GM12878 (cell line): ENCODE results near the gene COL4A2. TPM values are rescaled to one million over a fixed set of nuclear protein-coding genes. Genes with fewer than 3 reads are reported as not detected.

Experiments used
- ATAC-seq: fragments of 200-7000 bp; cut with Tn5 transposase; 3 replicates; pipeline ENCODE4 v1.9.1; 2020; ENCODE audit warnings: mild to moderate bottlenecking, moderate library complexity
- BruUV-seq: library from RNA; stranded (reverse); fragments of 400-500 nt; replicated peaks from 2 replicates; lab custom pipeline; 2021; lab: Mats Ljungman, UMichigan
- CTCF ChIA-PET: fragments of 300-600 bp; sonication (Branson Sonifier 250); formaldehyde crosslinking; extraction: SDS; loops from one replicate; lab custom pipeline; 2021; ENCODE audit warnings: inconsistent platforms; lab: Yijun Ruan, JAX
- POLR2A ChIA-PET: fragments of 350-600 bp; formaldehyde crosslinking; extraction: SDS; loops from one replicate; lab custom pipeline; 2021; ENCODE audit warnings: inconsistent platforms; lab: Charles Lee
- RAD21 ChIA-PET: fragments of 300-600 bp; sonication (Branson Sonifier 250); formaldehyde crosslinking; loops from one replicate; lab custom pipeline; 2023; ENCODE audit warnings: antibody characterized with exemption; ENCODE audit not compliant: unreplicated experiment; lab: Charles Lee
- SMC1A ChIA-PET: fragments of 300-600 bp; sonication (Branson Sonifier 250); formaldehyde crosslinking; loops from one replicate; lab custom pipeline; 2023; ENCODE audit not compliant: unreplicated experiment, uncharacterized antibody; lab: Charles Lee
- DNase-seq: peaks from one replicate; pipeline ENCODE4 v3.0.0-alpha.2; 2011; ENCODE audit warnings: low read depth, low spot score
- FAIRE-seq: peaks from 3 replicates; lab custom pipeline; 2011; peaks lifted over from hg19 to GRCh38; lab: Jason Lieb, UNC
- H2AFZ ChIP-seq: 2 replicates; pipeline ENCODE4 v1.6.0; 2011; ENCODE audit warnings: low read depth, low read length, control low read depth; ENCODE audit not compliant: control insufficient read depth
- H3K27ac ChIP-seq: 2 replicates; pipeline ENCODE4 v1.5.1; 2011; ENCODE audit warnings: control low read depth; ENCODE audit not compliant: control insufficient read depth, insufficient read depth
- H3K27me3 ChIP-seq, 2 experiments: replicated peaks in 1 of 2; 2 replicates each; pipeline versions ENCODE4 v1.6.0 to v1.6.1; 2011; ENCODE audit warnings: low read length in 1 of 2; ENCODE audit not compliant: control insufficient read depth in 2 of 2, insufficient read depth in 2 of 2
- H3K36me3 ChIP-seq, 2 experiments: 2 replicates each; pipeline ENCODE4 v1.5.1; 2011; ENCODE audit warnings: low read length in 1 of 2; ENCODE audit not compliant: control insufficient read depth in 2 of 2, insufficient read depth in 2 of 2
- H3K4me1 ChIP-seq: 2 replicates; pipeline ENCODE4 v1.6.1; 2011; ENCODE audit warnings: mild to moderate bottlenecking, low read length, moderate library complexity, mixed read lengths; ENCODE audit not compliant: control insufficient read depth, insufficient read depth
- H3K4me2 ChIP-seq: 2 replicates; pipeline ENCODE4 v1.6.0; 2011; ENCODE audit warnings: control low read depth; ENCODE audit not compliant: control insufficient read depth, insufficient read depth
- H3K4me3 ChIP-seq: fragments of 200-600 bp; sonication (generic); 2 replicates; pipeline ENCODE4 v1.5.1; 2016
- H3K79me2 ChIP-seq: 2 replicates; pipeline ENCODE4 v1.6.0; 2011; ENCODE audit warnings: low read length; ENCODE audit not compliant: control insufficient read depth, insufficient read depth
- H3K9ac ChIP-seq: 2 replicates; pipeline ENCODE4 v1.8.0; 2011; ENCODE audit warnings: low read length, control low read depth, mixed read lengths; ENCODE audit not compliant: control insufficient read depth, insufficient read depth
- H3K9me3 ChIP-seq: replicated peaks from 3 replicates; pipeline ENCODE4 v1.5.1; 2011; ENCODE audit warnings: mild to moderate bottlenecking, low read length; ENCODE audit not compliant: control insufficient read depth, insufficient read depth
- H4K20me1 ChIP-seq: 2 replicates; pipeline ENCODE4 v1.6.0; 2011; ENCODE audit not compliant: control insufficient read depth, insufficient read depth
- GATAD2B ChIP-seq: fragments of 450-650 bp; conservative IDR thresholded peaks from 2 replicates; pipeline ENCODE4 v1.6.1; 2017; ENCODE audit warnings: low read depth, mild to moderate bottlenecking, moderate library complexity
- KLF5 ChIP-seq: fragments of 450-650 bp; IDR thresholded peaks from 2 replicates; pipeline ENCODE4 v1.6.1; 2014; ENCODE audit warnings: mild to moderate bottlenecking; ENCODE audit not compliant: partially characterized antibody
- SMAD5 ChIP-seq: IDR thresholded peaks from 2 replicates; pipeline ENCODE4 v1.6.1; 2016; ENCODE audit warnings: antibody characterized with exemption, low read depth
- SPI1 ChIP-seq: IDR thresholded peaks from 2 replicates; pipeline ENCODE4 v1.6.1; 2011; ENCODE audit warnings: low read depth, mild to moderate bottlenecking, low read length, moderate library complexity, borderline replicate concordance; ENCODE audit not compliant: insufficient read depth
- SREBF1 ChIP-seq: IDR thresholded peaks from 2 replicates; pipeline ENCODE4 v1.6.1; 2012; ENCODE audit warnings: mild to moderate bottlenecking, low read length
- WGBS: methylation state at CpG from one replicate; pipeline ENCODE4 v1.1.6; 2016; ENCODE audit warnings: low lambda C conversion rate; ENCODE audit not compliant: insufficient replicate concordance, insufficient coverage; ENCODE audit errors: missing lambda C conversion rate; 5-methylcytosine and 5-hydroxymethylcytosine counted together
- in situ Hi-C: fragments of 300-500 bp; cut with MboI; formaldehyde crosslinking; loops from 9 replicates; pipeline ENCODE4 v1.14.3; 2018; ENCODE audit warnings: mixed read lengths
- intact Hi-C: fragments of 100-400 bp; cut with micrococcal nuclease; formaldehyde crosslinking; loops from one replicate; pipeline ENCODE4 v1.14.2; 2022; ENCODE audit not compliant: unreplicated experiment
- polyA plus RNA-seq, 11 experiments: library from polyadenylated mRNA; depleted of rRNA in 4 of 11; unstranded in 6 of 11; stranded (reverse) in 5 of 11; fragments of >200 nt; fragmentation: Nextera tagmentation in 4 of 11; fragmentation: Illumina TruSeq in 1 of 11; extraction: Ambion mirVana in 4 of 11; extraction: Trizol in 1 of 11; gene quantifications; 1 replicate in 1 of 11; 2 replicates in 10 of 11; pipeline versions ENCODE4 v1.2.1 to v1.2.3, GENCODE V29; 2011 to 2016; ENCODE audit warnings: inconsistent platforms in 2 of 11, missing spikeins in 2 of 11, low read depth in 1 of 11
- total RNA-seq, 4 experiments: library from RNA; depleted of rRNA in 3 of 4; stranded (reverse); fragments of >200 nt in 3 of 4; fragmentation: Illumina TruSeq in 1 of 4; extraction: Trizol in 1 of 4; gene quantifications; 2 replicates each; pipeline versions ENCODE4 v1.2.1 to v1.2.3, GENCODE V29; 2013 to 2021
- TF ChIP-seq, protein P1 (sequence below): fragments of 450-650 bp; formaldehyde crosslinking; IDR thresholded peaks from 2 replicates; pipeline ENCODE4 v1.5.0; 2022; ENCODE audit warnings: mild to moderate bottlenecking, missing genetic modification characterization
- TF ChIP-seq, protein P2 (sequence below), 3 experiments: IDR thresholded peaks in 2 of 3; conservative IDR thresholded peaks in 1 of 3; 2 replicates each; pipeline ENCODE4 v1.5.1; 2011; ENCODE audit warnings: low read depth in 3 of 3, low read length in 3 of 3, mild to moderate bottlenecking in 3 of 3, control low read depth in 2 of 3, moderate library complexity in 2 of 3, inconsistent platforms in 1 of 3, mixed read lengths in 1 of 3; ENCODE audit not compliant: control insufficient read depth in 2 of 3, insufficient read depth in 1 of 3; ENCODE audit errors: extremely low read depth in 1 of 3
- TF ChIP-seq, protein P3 (sequence below): IDR thresholded peaks from 2 replicates; pipeline ENCODE4 v1.6.1; 2012; ENCODE audit warnings: improper control_type of control experiment, low read depth, low read length; ENCODE audit not compliant: insufficient replicate concordance
- TF ChIP-seq, protein P4 (sequence below): fragments of 450-650 bp; IDR thresholded peaks from 2 replicates; pipeline ENCODE4 v1.6.1; 2017; ENCODE audit warnings: mild to moderate bottlenecking, low read depth, inconsistent platforms; ENCODE audit not compliant: poor library complexity, severe bottlenecking

The COL4A2 gene
- total and polyA plus RNA-seq, 10 of the 15 experiments (the other 5 are each of a cell fraction or from before 2014, with no cell fraction given) = 0.16 to 1.6 (median 0.62) TPM; not detected in 3

DNA sequence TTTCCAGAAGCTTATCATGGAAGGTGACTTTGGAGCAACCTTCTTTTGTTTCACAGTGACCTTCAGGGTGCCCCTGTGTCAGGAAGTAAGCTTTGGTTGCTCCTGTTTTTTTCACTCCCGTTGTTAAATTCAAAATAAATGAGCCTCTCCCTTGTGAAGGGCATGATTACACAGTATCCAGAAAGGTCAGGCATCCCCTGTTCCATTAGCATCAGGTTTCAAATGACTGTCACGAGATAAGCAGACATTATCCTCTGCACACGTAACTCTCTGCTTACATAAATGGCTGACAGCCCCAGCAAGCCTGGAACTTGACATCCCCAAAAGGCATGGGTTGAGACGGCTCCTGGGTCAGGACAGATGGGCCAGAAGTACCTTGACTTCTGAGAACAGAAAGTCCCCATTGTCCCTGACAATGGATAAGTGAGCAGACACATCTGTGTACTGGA, 202.4 kb downstream of the COL4A2 start:
- WGBS = 36% methylated on average over 4 of the region's 4 CpGs
- ChIA-PET SMC1A (interaction anchor here (1.4 kb wide), 1 partner anchor 44 kb away, joined by 3 read pairs; no protein-coding TSS in a partner anchor), POLR2A (interaction anchor here (0.6 kb wide), 1 partner anchor 13 kb away, joined by 3 read pairs; no protein-coding TSS in a partner anchor), CTCF (interaction anchor here (0.6 to 2.0 kb wide), 3 partner anchors 65 to 1273 kb away, joined by 3 to 6 read pairs (median 4); no protein-coding TSS in a partner anchor), RAD21 (no interaction called here)
- no peak for FAIRE-seq
- Histone ChIP-seq H3K9ac (no peak overlapping the region), H3K4me1 (no peaks in the 10 kb centered on the region), H3K4me3 (no peak overlapping the region), H3K9me3 (no peaks in the 10 kb centered on the region), H4K20me1 (no peaks in the 10 kb centered on the region), H3K36me3 (no peaks in the 10 kb centered on the region), H3K27ac (no peak overlapping the region), H3K4me2 (no peak overlapping the region), H2AFZ (no peak overlapping the region), H3K79me2 (no peaks in the 10 kb centered on the region), H3K27me3 (no peaks in the 10 kb centered on the region; a peak in 1 of 4 replicates)
- ATAC-seq = no peak
- no peak for DNase-seq
- TF ChIP-seq, protein P1, sequence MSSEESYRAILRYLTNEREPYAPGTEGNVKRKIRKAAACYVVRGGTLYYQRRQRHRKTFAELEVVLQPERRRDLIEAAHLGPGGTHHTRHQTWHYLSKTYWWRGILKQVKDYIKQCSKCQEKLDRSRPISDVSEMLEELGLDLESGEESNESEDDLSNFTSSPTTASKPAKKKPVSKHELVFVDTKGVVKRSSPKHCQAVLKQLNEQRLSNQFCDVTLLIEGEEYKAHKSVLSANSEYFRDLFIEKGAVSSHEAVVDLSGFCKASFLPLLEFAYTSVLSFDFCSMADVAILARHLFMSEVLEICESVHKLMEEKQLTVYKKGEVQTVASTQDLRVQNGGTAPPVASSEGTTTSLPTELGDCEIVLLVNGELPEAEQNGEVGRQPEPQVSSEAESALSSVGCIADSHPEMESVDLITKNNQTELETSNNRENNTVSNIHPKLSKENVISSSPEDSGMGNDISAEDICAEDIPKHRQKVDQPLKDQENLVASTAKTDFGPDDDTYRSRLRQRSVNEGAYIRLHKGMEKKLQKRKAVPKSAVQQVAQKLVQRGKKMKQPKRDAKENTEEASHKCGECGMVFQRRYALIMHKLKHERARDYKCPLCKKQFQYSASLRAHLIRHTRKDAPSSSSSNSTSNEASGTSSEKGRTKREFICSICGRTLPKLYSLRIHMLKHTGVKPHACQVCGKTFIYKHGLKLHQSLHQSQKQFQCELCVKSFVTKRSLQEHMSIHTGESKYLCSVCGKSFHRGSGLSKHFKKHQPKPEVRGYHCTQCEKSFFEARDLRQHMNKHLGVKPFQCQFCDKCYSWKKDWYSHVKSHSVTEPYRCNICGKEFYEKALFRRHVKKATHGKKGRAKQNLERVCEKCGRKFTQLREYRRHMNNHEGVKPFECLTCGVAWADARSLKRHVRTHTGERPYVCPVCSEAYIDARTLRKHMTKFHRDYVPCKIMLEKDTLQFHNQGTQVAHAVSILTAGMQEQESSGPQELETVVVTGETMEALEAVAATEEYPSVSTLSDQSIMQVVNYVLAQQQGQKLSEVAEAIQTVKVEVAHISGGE (CRISPR knock-in tag) = no peak
- TF ChIP-seq, protein P2, sequence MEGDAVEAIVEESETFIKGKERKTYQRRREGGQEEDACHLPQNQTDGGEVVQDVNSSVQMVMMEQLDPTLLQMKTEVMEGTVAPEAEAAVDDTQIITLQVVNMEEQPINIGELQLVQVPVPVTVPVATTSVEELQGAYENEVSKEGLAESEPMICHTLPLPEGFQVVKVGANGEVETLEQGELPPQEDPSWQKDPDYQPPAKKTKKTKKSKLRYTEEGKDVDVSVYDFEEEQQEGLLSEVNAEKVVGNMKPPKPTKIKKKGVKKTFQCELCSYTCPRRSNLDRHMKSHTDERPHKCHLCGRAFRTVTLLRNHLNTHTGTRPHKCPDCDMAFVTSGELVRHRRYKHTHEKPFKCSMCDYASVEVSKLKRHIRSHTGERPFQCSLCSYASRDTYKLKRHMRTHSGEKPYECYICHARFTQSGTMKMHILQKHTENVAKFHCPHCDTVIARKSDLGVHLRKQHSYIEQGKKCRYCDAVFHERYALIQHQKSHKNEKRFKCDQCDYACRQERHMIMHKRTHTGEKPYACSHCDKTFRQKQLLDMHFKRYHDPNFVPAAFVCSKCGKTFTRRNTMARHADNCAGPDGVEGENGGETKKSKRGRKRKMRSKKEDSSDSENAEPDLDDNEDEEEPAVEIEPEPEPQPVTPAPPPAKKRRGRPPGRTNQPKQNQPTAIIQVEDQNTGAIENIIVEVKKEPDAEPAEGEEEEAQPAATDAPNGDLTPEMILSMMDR (IDR thresholded peaks at IDR 0.05 in 2 of 3, conservative IDR thresholded peaks at IDR 0.05 in 1 of 3; ENCODE audit: control insufficient read depth in 2 of 3, extremely low read depth in 1 of 3, insufficient read depth in 1 of 3, low read depth in 3 of 3, low read length in 3 of 3) = no peak
- TF ChIP-seq SPI1 = no peak
- no peak for TF ChIP-seq SMAD5
- TF ChIP-seq SREBF1 = no peak
- TF ChIP-seq, protein P3, sequence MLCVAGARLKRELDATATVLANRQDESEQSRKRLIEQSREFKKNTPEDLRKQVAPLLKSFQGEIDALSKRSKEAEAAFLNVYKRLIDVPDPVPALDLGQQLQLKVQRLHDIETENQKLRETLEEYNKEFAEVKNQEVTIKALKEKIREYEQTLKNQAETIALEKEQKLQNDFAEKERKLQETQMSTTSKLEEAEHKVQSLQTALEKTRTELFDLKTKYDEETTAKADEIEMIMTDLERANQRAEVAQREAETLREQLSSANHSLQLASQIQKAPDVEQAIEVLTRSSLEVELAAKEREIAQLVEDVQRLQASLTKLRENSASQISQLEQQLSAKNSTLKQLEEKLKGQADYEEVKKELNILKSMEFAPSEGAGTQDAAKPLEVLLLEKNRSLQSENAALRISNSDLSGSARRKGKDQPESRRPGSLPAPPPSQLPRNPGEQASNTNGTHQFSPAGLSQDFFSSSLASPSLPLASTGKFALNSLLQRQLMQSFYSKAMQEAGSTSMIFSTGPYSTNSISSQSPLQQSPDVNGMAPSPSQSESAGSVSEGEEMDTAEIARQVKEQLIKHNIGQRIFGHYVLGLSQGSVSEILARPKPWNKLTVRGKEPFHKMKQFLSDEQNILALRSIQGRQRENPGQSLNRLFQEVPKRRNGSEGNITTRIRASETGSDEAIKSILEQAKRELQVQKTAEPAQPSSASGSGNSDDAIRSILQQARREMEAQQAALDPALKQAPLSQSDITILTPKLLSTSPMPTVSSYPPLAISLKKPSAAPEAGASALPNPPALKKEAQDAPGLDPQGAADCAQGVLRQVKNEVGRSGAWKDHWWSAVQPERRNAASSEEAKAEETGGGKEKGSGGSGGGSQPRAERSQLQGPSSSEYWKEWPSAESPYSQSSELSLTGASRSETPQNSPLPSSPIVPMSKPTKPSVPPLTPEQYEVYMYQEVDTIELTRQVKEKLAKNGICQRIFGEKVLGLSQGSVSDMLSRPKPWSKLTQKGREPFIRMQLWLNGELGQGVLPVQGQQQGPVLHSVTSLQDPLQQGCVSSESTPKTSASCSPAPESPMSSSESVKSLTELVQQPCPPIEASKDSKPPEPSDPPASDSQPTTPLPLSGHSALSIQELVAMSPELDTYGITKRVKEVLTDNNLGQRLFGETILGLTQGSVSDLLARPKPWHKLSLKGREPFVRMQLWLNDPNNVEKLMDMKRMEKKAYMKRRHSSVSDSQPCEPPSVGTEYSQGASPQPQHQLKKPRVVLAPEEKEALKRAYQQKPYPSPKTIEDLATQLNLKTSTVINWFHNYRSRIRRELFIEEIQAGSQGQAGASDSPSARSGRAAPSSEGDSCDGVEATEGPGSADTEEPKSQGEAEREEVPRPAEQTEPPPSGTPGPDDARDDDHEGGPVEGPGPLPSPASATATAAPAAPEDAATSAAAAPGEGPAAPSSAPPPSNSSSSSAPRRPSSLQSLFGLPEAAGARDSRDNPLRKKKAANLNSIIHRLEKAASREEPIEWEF = no peak
- TF ChIP-seq, protein P4, sequence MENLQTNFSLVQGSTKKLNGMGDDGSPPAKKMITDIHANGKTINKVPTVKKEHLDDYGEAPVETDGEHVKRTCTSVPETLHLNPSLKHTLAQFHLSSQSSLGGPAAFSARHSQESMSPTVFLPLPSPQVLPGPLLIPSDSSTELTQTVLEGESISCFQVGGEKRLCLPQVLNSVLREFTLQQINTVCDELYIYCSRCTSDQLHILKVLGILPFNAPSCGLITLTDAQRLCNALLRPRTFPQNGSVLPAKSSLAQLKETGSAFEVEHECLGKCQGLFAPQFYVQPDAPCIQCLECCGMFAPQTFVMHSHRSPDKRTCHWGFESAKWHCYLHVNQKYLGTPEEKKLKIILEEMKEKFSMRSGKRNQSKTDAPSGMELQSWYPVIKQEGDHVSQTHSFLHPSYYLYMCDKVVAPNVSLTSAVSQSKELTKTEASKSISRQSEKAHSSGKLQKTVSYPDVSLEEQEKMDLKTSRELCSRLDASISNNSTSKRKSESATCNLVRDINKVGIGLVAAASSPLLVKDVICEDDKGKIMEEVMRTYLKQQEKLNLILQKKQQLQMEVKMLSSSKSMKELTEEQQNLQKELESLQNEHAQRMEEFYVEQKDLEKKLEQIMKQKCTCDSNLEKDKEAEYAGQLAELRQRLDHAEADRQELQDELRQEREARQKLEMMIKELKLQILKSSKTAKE = no peak
- TF ChIP-seq KLF5 = no peak
- TF ChIP-seq GATAD2B = no peak
- intact Hi-C loops (no loop called here), in situ Hi-C loops (no loop called here)
- BruUV-seq = no TSS peak
